Lung microvascular endothelial cell (primary cell): ENCODE measurements around the gene PARP9. TPM values are rescaled to one million over a fixed set of nuclear protein-coding genes. Genes with fewer than 3 reads are reported as not detected.

Source experiments
- DNase-seq, 2 donors: peaks; one replicate each; pipeline versions ENCODE4 v3.0.0 to v3.0.0-alpha.2; 2010; ENCODE audit warnings: low read depth in 2 of 2
- total RNA-seq: library from RNA; depleted of rRNA; stranded (reverse); fragments of >200 nt; gene quantifications from 2 replicates; pipeline ENCODE4 v1.2.1, GENCODE V29; 2014

The PARP9 gene
- total RNA-seq = 12.2 and 12.3 TPM in 2 replicates

DNA sequence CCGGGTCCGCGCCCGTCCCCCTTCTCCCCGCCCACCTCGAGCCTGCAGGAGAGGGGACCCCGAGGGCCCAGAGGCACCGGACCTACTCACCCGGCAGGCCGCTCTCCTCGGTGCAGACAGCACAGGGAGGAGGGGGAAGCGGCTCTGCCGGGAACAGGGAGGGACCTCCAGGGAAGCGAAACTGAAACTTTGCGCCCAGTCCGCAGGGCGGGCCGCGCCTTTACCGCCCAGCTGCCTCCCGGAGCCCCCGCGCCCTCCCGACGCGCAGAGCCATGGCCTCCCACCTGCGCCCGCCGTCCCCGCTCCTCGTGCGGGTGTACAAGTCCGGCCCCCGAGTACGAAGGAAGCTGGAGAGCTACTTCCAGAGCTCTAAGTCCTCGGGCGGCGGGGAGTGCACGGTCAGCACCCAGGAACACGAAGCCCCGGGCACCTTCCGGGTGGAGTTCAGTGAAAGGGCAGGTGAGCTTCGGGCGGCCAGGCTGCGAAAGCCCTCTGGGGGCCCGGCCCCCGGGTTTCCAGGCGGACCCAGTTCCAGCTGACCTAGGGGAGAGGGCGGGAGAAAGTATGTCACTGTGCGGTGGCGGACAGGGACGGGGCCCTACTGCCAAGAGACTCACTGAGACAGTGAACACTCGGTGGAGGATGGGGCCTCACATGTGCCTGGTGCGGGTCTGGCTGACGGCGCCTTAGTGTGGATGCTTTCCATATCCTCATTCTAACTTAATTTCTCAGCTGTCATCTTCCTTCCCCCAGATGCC is at the start of gene PARP9, which contains the start of gene DTX3L:
PARP9 (minus strand) TSS at position 146 of the 758 bp plus-strand sequence. CDS start 4,680 bp downstream, outside the sequence.
DTX3L (plus strand) TSS at position 184 of the 758 bp plus-strand sequence; CDS start at position 273, 89 bp downstream.
- DNase-seq = peak; percentile 88 to 90

DNA sequence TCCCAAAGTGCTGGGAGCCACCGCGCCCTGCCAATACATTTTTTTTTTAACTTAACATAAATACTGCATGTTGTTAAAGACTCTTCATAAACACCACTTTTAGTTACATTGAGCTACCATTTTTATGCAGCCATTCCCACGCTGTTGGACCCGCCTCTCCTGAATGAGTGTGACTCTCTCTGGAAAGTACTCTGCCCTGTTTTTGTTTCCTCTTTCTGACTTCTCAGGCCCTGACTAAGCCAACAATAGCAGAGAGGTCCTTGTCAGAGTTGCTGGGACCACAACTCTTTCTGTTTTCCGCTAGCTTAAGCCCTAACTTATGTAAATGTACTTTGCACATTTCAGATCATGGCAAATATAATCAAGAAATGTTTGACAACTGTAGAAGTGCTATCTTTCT is 48.6 kb upstream of the PARP9 start:
- DNase-seq = peak in 1 of 2 donors; percentile 6

DNA sequence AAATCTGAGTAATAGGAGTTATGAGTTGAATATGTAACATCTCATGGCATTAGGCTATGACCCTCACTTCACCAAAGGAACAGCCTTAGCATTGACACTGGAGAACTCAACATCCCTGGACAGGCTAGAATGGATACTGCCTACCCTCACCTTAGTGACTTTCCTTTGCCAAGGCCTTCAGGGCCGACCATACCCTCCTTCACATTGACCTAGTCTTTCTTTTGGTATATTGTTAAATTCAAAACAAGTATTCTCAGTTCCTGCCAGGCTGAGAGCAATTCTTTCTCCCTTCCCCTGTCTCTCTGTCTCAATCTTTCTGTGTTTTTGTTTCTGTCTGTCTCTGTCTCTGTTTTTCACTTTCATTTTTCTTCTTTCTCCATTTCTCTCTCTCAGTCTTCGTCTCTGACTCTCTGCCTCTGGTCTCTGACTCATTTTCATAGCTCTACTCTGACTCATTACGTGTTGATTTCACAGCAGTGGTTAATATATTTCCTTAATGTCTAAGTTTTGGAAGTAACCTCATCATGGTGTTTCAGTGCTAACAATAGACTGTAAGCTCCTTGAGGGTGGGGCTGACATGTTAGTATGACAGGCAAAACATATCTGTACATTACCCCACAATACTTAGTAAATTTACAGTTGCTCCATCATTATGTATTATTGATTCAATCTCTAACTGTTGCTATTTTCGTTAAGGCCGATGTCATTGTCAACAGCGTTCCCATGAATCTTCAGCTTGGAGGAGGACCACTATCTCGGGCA is 45.9 kb upstream of the PARP9 start:
- DNase-seq = peak in 1 of 2 donors; percentile 87

DNA sequence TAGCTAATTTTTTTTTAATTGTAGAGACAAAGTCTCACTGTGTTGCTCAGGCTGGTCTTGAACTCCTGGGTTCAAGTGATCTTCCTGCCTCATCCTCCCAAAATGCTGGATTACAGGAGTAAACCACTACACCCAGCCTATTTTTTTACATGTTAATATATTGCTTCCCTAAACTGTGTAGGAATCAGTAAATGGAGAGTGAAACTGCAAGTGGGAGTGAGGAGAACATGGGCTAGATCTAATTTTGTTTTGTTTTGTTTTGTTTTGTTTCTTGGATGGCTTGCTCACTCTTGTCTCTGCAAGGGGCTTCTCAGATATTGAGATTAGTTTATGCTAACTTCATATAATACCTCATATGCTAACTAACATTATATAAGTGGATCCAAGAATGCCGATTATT is 44.8 kb upstream of the PARP9 start:
- DNase-seq = no peak

DNA sequence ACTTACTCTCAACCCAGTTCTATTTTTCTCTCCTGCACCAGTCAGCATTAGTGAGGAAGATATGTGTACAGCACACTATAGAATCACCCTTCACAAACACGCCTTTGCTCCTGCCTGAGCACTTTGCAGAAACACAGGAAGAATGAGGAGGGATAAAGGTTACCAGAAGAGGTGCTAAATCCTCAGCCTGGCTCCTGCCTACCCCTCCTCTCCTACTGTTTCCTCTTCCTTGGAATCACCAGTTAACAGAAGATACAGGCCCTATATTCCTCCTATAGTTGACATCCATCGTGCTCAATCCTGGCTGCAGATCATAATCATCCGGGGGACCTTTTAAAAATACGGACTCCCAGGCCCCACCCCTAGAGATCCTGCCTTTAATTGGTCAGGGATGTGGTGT is 42.2 kb upstream of the PARP9 start:
- DNase-seq = no peak

DNA sequence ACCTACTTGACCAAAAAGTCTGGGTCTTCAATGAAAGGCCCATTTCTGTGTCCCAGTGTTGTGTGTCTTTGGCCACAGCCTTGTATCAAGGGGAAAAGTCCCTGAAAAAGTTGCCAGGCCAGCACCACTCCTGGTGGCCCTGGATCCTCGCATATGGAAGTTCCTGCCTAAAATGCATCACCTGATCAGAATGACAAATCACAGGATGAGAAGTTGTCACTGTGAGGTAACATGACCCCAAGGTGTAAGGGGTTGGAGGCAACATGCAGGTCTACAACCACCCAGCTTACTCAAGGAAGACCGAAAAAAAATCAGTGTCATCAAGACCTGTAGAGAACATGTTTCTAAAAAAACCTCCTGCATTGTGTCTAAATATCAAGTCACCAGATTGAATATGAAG is 39.0 kb upstream of the PARP9 start:
- DNase-seq = no peak

DNA sequence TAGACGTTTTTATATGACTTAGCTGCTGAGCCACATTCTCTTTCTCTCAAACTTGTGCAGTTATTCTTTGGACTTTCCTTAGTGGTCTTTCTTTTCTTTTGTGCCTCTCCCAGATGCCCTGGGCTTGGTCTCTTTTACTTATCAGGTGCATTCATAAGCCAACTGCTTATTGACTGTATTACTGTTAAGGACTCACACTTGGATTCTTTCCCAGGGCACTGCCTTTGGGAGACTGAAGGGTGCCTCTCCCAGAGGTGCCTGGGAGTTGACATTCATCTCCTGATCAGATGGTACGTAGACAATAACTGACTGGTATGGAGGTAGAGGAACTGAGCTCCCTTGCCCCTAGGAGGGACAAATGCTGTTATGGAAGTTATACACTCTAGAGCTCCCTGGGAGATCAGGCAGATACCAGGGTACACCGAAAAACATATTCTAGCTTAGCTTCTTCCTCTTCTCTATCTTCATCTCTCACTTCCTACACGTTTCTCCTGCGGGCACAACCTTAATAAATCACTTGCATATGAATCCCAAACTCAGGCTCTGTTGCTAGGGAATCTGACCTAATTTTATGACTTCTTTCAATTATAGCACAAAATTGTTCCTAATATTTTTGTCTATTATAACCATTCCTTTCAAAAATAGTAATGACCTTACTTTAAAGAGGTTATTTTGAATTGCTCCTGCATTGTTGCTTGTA is 38.1 kb upstream of the PARP9 start:
- DNase-seq = no peak

DNA sequence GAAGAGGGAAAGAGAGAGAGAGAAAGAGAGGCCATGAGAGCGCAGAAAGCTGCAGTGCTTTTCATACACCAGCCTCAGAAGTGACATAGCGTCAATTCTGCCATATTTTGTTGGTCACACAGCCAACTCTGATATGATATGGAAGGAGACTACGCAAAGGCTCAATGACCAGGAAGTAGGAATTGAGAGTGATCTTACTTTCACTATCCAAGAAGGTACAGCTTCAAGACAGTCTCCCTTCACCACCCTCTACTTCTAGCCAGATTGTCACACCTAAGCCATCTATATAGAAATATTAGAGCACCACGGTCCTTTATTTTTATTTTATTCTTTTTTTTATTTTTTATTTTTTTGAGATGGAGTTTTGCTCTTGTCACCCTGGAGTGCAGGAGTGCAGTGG is 34.5 kb upstream of the PARP9 start:
- DNase-seq = no peak

DNA sequence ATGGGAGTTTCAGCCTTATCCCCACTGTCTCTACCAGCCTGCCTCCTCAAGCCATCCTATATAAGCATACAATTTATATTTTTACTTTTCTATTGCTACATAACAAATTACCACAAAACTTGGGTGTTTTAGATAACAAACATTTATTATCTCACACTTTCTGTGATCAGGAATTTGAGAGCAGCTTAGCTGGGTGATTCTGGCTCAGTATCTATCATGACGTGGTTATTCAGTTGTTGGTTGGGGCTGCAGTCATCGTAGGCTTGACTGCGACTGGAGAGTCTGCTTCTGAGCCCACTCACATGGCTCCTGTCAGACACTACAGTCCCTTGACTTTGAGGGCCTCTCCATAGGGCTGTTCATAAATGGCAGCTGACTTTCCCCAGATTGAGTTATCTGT is 34.1 kb upstream of the PARP9 start:
- DNase-seq = no peak

DNA sequence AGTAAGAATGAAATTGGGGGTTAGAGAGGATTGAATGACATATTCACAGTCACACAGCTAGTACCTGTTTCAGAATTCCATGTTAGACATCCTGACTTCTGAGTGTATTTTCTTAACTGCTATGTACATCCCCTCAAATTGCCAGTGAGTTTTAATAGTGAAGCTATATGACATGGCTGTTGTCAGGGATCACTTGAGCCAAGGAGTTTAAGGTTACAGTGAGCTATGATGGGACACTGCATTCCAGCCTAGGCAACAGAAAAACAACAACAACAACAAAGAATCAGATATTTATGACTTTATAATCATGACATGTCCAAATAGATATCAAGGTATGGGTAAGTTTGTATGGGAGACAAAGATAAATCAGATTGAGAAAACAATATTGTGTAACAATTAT is 29.9 kb upstream of the PARP9 start:
- no peak for DNase-seq

DNA sequence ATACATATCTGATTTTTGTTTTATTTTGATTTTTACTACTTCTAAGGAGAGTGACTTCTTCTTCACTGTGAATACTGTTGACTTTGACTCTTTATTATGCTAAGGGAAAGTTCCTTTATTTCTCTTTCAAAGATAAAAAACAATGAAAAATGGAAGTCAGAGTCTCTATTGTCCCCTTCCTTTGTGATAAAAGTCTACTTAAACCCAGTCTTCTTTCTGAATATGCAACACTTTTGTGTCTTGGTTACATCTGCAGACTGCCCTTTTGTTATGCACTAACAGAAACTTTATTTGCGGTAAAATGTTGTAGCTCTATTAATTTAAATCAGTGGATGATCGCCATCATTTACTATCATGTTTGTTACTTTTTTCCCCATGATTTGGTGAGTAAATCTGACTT is 26.5 kb upstream of the PARP9 start:
- DNase-seq = no peak

DNA sequence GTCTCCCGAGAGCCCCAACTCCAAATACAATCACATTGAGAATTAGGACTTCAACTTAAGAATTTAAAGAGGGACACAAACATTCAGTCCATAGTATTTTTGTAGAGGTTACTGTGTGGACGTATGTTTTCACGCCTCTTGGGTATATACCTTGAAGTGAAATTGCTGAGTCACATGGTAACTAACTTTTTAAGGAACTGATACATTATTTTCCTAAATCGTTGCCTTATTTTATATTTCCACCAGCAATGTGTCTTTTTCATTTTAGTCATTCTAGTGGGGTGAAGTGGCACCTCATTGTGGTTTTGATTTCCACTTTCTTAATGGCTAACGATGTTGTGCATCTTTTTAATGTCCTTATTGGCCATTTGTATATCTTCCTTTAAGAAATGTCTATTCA is 25.2 kb upstream of the PARP9 start:
- no peak for DNase-seq

DNA sequence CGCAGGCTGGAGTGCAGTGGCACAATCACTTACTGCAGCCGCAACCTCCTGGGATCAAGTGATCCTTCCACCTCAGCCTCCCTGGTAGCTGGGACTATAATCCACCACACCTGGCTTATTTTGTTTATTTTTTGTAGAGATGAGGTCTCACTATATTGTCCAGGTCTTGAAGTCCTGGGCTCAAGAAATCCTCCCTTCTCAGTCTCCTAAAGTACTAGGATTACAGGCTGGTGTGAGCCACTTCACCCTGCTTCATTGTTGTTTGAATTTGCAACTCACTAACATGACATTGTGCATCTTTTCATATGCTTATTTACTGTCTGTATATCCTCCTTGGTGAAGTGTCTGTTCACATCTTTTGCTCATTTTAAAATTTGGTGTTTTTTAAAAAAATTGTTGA is 23.5 kb upstream of the PARP9 start:
- no peak for DNase-seq

DNA sequence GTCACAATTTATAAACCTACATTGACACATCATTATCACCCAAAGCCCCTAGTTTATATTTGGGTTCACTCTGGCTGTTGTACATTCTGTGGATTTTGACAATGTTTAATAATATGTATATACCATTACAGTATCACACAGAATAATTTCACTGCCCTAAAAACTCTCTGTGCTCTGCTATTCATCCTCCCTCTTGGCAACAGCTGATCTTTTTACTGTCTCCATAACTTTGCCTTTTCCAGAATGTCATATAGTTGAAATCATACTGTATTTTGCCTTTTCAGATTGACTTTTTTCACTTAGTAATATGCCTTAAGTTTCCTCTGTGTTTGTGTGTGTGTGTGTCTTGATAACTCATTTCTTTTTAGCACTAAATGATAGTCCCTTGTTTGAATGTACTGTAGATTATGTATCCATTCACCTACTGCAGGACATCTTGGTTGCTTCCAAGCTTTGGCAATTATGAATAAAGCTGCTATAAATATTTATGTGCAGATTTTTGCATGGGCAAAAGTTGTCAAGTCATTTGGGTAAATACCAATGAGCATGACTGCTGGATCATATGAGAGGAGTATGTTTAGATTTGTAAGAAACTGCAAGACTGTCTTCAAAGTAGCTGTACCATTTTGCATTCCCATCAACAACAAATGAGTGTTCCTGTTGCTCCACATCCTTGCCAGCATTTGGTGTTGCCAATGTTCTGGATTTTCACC is 22.8 kb upstream of the PARP9 start:
- no peak for DNase-seq

DNA sequence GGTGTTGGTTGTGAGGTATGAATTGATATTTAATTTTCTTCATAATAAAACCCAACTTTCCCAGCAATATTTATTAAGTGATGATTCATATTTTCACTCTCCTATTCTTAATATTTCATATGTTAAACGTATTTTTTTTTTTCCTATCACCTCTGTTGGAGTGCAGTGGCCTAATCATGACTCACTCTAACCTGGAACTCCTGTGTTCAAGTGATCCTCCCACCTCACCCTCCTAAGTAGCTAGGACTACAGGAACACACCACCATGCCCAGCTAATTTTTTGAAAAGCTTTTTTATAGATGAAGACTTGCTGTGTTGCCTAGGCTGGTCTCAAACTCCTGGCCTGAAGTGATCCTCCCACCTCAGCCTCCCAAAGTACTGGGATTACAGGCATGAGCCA is 22.0 kb upstream of the PARP9 start:
- no peak for DNase-seq

DNA sequence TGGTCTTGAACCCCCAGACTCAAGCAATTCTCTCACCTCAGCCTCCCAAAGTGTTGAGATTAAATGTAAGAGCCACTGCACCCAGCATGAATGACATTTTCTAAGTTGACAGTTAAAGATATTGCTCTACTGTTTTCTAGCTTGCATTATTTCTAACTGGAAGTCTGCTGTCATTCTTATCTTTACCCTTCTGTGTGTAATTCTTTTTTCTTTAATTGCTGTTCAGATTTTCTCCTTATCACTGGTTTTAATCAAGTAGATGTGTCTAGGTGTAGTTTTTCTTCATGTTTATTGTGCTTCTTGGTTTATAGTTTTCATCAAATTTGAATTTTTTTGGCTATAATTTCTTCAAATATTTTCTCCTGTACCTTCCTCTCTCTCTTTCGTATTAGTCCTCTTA is 18.3 kb upstream of the PARP9 start:
- no peak for DNase-seq

DNA sequence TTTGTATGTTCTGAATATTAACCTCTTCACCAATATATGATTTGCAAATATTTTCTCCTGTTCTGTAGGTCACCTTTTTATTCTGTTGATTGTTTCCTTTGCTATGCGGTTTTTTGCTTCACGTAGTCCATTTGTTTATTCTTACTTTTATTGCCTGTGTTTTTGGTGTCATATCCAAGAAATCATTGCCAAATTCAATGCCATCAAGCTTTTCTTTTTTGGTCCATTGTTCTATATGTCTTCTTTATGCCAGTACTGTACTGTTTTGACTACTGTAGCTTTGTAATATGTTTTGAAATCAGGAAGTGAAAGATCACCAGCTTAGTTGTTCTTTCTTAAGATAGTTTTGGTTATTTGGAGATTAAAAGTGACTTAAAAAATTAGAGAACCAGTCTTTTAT is 17.5 kb upstream of the PARP9 start:
- no peak for DNase-seq

DNA sequence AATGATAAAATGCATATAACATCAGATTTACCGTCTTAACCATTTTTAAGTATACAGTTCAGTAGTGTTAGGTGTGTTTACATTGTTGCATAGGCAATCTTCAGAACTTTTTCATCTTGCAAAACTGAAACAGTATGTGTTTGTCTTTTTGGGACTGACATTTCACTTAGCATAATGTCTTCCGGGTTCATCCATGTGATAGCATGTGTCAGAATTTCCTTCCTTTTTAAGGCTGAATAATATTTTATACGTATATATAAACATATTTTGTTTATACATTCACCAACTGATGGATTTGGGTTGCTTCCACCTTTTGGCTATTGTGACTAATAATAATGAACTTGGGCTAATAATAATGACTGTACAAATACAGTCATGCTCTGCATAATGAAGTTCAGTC is 16.4 kb upstream of the PARP9 start:
- DNase-seq = peak; percentile 25 to 74

DNA sequence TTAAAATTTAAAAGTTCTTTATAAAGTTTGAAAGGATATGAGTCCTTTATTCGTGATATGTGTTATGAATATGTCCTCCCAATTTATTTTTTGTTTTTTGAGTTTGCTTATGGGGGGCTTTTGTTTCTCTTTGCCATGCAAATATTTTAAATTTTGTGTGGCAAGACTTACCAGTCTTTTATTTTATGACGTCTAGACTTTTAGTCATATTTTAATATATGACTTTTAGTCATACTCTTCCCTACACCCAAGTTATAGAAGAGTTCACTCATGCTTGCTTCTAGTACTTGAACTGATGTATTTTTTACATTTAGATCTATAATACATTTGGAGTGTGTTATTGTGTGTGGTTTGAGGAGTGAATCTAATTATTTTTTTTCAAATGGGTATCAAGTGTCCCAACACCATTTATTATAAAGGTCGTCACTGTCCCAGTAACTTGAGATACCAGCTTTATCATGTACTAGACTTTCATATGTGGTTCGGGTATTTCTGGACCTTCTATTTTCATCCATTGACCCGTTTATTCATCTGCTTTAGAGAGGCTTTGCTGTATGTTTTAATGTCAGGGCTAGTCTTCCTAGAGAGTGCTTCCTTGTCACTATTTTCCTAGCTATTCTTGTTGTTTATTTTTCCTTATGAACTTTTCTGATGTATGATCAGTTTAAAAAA is 14.1 kb upstream of the PARP9 start:
- DNase-seq = no peak

DNA sequence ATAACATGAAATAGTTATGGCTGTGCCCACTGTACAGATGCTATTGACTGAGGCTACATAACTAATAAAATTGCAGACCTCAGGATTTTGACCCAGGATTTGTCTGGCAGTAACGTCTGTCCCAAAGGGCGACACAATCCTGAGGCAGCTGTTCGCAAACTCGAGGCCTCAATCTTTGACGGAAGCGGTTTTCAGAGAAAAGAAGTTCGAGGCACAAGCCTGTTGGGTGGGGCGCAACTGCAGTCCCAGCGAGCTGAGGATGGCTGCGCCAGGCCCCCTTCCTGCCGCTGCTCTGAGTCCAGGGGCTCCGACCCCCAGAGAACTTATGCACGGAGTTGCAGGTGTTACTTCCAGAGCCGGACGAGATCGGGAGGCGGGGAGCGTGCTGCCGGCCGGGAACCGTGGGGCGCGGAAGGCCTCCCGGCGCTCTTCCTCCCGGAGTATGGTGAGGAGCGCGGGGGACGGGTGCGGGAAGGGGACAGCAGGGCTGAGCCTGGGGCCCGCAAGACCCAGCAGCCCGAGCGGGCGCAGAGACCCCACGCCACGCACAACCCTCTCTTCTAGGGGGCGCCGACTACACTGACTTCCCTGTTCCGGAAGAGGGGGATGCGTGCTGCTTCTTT is 13.4 kb upstream of the PARP9 start, which contains the start of gene PARP15:
PARP15 (plus strand) TSS at position 242 of the 623 bp plus-strand sequence; CDS start at position 260, 18 bp downstream.
- DNase-seq = peak; percentile 27 to 36
